Suppressor macrophage treated with lipopolysaccharide for 1 hour (primary cell): ENCODE results near the gene BTBD9.

ENCODE experiments used
- DNase-seq, 3 donors: peaks; one replicate each; pipeline ENCODE4 v3.0.0-alpha.2; 2020 to 2022

The BTBD9 gene

DNA sequence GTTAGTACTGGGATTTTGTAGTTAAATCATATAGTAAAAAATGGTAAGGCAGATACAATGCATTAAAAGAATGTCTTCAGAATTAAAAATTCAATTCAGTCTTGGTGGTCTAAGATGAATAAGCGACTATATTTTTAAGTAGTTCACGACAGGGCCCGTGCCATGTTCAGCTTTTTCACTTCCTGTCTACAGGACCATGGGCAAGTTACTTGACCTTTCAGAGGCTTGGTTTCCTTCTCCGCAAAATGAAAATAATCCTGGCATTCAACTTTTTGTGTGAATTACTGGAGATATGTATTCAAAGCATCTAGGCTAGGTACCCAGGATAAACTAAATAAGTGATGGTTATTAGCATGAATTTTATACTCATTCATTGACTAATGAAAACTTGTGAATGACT lies 216.0 kb downstream of the BTBD9 start:
- DNase-seq = no peak

DNA sequence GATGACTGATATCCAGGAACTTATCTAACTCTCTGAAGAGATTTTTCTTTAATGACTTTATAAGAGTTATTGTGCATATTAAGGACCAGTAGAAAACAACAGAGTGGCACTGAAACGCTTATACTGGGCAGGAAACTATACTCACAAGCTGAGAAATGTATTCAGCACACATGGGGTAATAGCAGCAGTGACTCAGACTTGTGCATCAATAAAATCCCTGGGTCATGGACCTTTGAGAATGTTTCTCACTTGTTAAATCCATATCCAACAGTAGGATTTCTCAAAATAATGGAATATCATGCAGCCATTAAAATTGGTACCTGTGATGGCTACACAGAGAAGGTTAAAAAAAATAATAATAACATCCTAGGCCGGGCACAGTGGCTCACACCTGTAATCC lies 219.5 kb downstream of the BTBD9 start:
- no peak for DNase-seq

DNA sequence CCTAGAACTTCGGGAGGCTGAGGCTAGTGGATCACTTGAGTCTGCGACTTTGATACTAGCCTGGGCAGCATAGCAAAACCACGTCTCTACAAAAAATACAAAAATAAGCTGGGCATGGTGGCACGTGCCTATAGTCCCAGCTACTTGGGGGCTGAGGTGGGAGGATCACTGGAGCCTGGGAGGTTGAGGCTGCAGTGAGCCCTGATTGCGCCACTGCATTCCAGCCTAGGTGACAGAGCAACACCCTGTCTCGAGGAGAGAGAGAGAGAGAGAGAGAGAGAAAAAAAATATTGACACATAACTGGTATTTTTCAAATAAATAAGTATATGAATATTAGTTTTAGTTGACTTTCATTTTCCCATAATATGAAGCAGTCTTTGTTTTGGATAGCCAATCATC lies 222.2 kb downstream of the BTBD9 start:
- no peak for DNase-seq

DNA sequence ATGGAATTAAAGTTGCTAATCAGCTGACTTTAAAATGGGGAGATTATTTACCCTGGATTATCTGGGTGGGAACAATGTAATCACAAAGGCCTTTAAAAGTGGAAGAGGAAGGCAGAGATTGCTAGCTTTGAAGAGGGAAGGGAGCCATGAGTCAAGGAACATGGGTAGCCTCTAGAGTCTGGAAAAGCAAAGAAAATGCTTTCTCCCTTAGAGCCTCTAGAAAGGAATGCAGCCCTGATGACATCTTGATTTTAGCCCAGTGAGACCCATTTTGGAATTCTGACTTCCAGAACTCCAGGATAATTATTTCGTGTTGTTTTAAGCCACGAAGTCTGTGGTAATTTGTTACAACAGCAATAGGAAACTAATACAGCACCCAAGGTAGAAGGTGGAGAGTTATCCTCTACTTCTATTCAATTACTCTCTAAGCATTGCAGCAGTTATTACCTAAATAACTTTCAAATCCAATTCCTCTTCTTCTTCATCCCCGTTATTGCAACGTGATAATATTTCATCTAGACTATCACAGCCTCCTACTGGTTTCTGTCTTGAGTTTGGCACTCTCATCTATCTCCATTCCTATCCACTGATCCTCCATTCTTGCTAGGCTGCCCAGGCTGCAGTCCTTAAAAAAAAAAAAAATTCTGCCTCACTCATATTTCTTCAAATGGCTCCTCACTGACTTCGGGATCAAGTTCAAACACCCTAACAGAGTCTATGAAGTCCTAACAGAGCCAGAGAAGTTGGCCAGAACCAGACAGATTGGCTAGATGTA lies 224.3 kb downstream of the BTBD9 start:
- DNase-seq = no peak

DNA sequence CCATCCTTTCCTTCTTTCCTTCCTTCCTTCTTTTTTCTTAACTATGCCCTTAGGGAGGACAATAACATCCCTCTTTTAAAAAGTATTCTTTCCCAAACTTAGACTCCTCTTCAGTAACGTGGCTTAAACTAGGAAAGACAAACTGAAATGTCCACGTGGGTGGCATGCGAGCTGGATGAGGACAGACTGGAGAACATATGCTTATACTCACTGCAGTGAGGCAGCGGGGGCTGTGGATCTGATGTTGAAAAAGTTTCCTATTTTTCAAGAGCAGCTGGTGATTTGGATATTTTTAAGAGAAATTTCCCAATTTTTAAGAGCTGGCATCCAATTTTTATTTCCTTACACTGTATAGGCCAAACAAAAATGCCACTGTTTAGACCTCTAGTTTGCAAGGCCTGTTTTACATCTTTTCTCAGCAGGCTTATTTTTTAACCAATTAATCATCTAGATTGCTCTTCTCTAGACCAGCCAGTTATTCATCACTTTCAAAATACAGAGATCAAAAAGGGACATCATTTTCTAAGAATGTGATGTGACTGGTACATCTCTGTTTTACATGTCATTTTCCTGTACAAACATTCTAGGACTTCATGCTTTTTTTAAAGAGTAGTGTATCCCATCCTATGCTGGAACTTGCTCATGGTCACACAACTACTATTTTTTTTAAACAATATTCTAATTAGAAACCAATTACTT lies 226.5 kb downstream of the BTBD9 start:
- DNase-seq = no peak

DNA sequence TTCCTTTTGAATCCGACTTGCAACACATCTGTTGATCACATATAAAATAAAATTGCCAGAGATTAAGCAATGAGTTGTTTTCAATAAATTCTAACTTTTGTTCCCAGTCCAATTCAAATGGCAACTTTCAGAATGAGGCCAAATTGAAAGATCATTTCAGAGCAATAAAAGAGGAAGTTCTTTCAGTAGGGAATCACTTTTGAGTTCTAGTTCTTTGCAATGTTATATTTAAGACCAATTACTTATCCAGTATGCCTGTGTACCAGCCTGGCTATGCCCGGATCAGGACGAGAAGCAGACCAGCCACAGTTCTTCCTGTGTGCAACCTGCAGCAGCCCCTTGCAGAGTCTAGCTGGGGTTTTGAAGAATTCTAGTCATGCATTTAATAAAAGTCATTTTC lies 232.5 kb downstream of the BTBD9 start:
- DNase-seq = peak in 1 of 3 donors; percentile 26

DNA sequence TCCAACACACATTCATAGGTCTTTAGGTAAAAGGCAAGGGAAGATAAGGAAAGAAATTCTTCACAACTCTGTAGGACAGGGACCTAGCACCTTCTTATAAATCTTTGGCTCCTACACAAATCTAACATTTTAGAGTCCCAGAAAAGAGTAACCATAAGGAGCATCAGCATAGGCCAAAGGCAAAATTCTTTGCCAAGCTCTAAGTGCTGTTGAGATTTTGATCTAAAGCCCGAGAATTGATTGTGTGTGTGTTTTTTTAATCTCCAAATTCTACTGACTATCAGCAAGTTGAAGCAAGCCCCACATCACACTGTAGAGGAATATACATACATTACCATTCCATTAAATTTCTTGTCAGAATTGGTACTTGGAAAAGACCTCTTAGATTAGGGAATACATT lies 233.6 kb downstream of the BTBD9 start:
- DNase-seq = no peak

DNA sequence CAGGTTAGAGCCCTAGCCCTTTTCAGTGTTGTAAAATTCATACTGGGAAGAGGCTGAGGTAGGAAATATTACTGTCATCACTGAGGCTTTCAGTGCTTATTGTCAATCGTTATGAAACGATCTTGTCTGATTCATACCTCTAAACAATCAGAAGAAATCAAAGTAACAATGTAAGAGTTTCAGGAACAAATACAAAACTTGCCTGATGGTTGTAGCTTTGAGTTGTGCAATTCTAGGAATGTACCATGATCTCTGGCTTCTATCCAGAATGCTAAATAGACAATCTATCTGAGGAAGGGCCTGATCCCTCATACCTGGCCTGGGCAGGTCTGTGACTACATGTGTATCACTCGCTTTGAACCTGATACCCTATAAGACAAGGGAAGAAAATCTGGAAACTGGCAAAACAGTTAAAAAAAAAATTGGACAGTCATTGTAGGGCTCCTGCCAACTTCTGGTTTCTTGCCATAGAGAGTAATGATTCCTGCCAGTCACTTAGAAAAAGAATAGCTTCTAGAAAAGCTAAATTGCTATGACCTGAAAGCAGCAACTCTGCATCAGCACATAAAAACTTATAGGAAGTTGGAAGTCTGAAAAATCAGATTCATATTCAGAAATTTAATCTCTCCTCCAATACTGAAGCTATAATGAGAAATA lies 234.7 kb downstream of the BTBD9 start:
- DNase-seq = no peak

DNA sequence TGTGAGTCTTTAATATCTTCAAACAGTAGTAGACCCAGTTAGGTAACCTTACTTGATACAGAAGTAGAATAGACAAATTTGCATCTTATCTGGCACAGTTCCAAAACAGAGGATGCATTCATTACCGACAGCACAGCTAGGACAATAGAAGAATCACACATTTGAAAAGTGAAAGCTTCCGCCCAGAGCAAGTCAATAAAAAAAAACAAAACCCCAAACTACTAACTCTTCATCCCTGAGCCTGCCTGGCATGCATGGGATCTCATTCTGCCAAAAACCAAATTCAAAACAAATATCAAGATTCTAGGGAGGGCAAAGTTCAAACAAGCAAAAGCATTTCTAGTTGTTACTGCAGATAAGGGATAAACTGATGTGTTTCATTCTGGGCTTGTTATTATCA lies 235.4 kb downstream of the BTBD9 start:
- DNase-seq = no peak

DNA sequence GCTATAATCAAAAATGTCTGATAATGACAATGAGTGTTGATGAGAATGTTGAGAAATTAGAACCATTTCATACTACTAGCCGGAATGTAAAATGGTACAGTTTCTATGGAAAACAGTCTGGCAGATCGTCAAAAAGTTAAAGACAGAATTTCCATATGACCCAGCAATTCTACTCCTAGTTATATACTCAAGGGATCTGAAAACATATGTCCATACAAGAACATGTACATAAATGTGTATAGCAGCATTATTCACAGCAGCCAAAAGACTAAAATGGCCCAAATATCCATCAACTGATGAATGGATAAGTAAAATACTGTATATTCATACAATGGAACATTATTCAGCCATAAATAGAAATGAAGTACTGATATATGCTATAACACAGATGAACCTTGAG lies 236.2 kb downstream of the BTBD9 start:
- DNase-seq = no peak

DNA sequence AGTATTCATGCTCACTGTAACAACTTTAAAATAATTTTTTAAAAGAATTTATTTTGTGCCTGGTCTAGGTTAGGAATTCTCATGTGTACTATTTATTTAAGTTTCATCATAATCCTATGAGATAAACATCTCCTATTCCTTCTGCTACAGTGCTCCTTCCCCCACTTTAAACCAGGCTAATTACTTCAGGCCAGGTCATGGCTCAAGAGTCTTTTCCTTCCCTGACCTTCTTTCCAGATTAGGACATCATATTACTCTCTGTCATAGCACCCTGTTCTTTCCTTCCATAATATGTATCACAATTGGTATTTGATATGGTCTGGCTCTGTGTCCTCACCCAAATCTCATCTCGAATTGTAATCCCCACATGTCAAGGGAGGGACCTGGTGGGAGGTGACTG lies 239.0 kb downstream of the BTBD9 start:
- no peak for DNase-seq

DNA sequence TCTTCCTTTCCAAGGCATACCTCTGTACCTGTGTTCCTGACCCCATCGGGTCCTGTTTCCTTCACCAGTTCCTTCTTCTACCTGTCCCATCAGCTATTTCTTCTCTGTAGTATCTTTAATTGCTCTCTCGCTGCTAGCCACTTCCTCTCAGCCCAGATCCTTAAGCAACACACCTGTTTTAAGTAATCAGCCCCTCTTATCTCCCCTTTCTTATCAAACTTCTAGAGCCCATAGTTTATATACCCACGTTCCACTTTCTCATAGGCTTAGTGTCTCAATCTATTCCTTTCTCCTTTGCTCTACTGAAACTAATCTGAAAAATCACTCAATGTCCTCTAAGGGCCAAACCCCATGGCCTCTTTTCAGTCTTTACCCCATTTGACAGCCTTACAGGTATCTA lies 239.6 kb downstream of the BTBD9 start:
- DNase-seq = no peak

DNA sequence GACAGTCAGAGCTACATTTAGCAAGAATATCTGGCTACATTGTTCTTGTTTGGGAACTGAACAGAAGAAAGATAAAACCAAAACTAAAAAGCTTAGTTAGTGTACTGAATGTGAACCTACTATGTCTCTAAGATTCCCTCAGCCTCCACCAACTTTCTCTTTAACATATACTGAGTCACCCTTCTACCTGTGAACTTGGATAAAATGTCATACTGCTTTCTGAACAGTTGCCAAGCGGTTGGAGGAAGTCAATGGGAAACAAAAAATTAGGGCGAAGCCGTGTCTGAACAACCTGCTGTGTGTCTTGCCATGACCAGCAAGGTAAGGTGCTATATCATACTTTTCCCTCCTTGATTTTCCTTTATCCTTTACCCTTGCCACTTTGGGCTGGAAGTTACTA lies 243.5 kb downstream of the BTBD9 start:
- no peak for DNase-seq

DNA sequence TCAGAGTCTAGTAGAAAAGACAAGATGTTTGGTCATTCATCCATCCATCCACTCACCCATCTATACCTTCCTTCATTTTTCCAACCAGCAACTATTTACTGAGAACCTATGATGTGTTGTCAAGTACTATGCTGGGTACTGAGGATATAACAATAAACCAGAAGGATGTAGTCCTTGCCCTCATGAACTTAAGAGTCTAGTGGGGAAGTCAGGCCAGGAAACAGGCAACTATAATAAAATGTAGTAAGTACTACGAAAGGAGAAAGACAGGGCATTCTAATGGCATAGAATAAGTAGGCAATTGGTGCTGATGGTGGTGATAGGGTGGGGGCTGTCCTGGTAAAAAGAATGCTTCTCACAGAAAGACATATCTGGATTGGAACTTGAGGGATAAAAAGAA lies 245.7 kb downstream of the BTBD9 start:
- no peak for DNase-seq

DNA sequence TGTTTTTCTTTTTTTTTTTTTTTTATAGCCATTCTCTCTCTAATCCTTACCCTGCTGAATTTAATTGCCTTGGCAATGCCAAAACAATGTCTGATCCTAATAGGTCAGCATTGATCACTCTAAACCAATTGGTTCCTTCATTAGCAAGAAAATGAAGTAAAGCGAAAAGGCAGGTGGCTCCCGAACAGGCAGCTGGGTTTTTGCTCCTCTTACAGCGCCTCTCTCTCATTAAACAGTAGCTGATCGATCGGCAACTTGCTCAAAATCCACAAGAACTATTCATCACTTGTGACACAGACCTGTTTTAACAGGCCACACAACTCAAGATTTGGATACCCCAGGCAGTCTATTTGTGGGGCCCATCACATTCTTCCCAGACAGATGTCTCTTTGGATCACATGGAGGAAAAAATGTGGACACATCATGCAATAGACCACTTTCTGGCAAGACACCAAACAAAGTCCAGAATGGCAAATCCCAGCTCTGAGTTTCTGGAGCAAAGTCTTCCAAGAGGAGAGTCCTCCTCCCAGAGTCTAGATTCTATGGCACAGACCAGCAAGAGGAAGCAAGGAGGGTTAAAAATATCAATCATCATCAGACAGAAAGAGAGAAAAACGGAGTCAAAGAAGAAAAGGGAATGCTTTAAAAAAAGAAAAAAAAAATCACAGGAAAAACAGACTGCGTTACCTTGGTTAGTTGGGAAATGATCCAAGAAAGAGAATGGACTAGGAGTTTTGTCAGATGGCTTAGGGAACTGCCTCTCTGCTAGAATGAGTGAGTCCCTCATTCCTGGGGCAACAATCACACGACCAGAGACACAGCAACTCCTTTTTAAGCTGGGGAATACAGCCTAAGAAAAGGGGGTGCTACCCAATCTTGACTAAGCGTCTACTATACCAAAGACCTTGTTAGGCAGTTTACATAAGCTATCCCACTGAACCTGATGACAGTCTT lies 247.8 kb downstream of the BTBD9 start:
- DNase-seq = no peak

DNA sequence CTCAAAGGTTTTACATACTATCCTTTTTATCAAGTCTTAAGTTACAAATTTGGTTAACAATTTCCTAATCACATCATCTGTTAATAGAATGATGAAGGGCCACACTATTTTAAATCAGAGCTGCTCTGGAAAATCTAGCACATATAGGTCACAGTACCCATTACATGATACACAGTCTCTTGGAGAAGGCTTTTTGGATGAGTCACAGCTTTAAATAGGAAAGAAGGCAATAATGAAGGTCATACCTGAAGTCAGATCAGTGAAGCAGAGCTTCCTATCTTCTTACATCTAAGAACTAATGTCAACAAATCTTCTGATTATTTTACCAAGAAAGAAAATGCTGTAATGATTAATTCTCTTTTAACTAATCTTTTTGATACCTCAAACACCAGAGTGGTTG lies 248.5 kb downstream of the BTBD9 start:
- DNase-seq = no peak

DNA sequence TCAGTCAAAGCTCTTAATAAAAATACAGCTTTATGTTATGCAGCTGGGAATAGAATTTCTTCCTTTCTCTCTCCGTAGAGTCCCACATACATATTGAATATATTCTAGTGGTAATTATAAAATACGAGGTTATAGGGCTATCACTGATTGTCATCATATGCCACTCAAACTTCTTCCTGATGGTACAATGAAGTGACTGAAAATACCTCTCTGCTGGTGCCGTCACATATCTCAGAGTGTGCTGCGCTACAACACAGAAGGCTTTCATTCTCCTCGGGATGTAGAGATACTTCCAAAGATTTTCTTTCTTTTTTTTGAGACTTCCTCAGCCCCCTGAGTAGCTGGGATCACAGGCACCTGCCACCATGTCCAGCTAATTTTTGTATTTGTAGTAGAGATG lies 249.9 kb downstream of the BTBD9 start:
- DNase-seq = no peak

DNA sequence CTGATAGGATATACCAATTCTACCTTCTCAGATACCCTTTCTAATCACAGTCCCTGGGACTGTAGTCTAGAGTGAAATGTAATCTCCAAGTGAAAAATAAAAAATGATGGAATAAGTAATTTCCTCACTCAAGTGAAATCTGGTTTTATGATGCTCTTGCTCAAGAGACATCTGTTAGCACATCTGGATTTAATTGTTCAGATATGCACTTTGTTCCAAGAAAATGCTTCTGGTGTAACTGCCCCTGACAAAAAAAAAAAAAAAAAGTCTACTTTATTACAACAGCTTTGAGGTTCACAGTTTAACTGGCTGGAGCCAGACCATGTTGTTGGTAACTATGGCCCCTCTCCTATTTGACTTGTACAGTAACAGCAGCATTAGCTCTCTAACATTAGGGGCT lies 251.8 kb downstream of the BTBD9 start:
- DNase-seq = no peak

DNA sequence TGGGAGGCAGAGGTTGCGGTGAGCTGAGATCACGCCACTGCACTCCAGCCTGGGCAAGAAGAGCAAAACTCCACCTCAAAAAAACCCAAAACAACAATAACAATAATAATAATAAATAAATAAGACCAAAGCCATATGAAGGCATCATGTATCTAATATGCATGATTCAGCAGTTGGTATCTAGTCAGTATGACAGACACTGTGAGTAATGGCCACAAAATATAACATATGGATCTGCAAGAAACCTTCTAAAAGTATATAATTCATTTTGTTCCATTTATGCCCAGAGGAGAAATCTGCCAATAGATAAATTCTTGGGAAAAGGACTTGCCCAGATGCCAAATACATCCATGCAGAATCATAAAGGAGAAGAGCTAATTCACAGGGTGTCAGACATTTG lies 252.3 kb downstream of the BTBD9 start:
- DNase-seq = no peak

DNA sequence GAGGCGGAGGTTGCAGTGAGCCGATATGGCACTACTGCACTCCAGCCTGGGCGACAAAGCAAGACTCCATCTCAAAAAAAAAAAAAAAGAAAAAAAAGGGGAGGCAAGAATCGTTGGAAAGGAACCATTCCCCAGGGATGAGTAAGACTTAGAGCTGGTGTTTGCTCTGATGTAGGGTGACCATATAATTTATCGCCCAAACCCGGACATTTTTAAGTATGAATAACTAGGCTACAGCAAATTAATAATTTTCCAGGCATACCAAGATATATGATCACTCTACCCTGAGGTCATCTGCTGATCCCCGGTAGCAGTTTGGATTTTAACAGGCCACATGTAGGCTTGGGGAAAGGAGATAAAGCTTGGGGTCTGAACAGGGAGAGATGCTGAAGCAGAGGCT lies 260.9 kb downstream of the BTBD9 start:
- DNase-seq = no peak

DNA sequence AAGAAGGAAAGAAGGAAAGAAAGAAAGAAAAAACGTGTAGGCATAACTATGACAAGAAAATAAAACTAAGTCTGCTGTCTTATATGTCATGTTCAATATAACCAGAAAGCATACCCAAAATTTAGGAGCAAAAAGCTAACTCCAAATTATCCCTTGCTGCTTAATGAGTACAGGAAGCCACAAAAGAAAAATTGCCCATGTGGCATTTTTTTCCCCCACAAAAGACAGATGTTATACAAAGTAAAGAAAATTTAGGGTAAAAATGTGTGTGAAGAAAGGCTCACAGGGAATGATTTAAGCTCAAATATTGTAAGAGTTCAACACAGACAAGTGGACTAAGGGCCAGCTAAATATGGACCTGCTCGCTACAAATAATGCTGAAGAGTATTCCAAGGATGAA lies 263.8 kb downstream of the BTBD9 start:
- no peak for DNase-seq

DNA sequence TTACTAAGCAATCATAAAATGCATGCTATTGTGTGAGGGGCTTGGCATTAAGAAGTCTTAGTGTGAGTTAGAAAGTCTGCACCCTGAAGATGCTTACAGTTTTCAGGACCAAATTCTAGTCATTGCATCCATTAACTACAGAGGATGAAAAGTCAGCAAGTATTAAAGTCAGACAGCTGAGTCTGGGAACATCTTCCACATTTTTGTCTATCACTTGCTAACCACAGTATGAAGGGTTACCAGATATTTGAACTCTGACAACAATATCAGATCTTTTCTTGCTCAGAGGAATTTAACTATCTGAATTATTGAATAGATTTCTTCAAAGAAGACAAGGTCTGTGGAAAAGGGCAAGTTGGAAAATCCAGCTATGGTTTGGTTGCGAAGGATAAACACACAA lies 264.4 kb downstream of the BTBD9 start:
- DNase-seq = no peak

DNA sequence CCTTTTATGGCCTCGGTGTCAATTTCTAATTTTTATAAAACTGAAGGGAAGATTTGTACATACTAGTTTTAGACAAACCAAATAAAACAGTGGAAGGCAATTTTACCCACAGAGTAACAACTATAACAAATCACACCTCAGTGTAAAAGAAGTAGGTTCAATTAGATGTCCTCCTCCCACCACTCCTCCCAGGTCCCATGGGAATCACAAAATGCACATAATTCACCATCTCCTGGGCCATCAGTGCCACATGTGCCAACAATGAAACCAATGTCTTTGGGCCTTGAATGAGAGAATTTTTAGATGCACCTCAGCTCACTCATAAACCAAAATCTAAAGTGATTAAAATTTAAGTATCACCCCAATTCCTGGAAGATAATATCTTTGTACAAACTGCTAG lies 267.8 kb downstream of the BTBD9 start:
- no peak for DNase-seq
